Neutrophil (primary cell): ENCODE data around the gene NELL1.

ENCODE experiments used
- H3K27ac ChIP-seq: fragments of 200-600 bp; sonication (generic); 2 replicates; pipeline ENCODE4 v1.5.1; 2016; ENCODE audit warnings: mild to moderate bottlenecking, moderate library complexity
- H3K27me3 ChIP-seq: fragments of 200-600 bp; sonication (generic); 2 replicates; pipeline ENCODE4 v1.6.0; 2016; ENCODE audit warnings: mild to moderate bottlenecking
- H3K36me3 ChIP-seq: fragments of 200-600 bp; sonication (generic); 2 replicates; pipeline ENCODE4 v1.5.1; 2017
- H3K4me1 ChIP-seq, 2 experiments: fragments of 200-600 bp in 1 of 2; sonication (generic) in 1 of 2; 1 replicate in 1 of 2; 2 replicates in 1 of 2; pipeline versions ENCODE4 v1.5.1 to v1.6.1; 2013 to 2016; ENCODE audit warnings: low read depth in 1 of 2, low read length in 1 of 2, mild to moderate bottlenecking in 1 of 2, moderate library complexity in 1 of 2; ENCODE audit not compliant: control insufficient read depth in 1 of 2, insufficient read depth in 1 of 2
- H3K4me3 ChIP-seq, 2 experiments: fragments of 200-600 bp in 1 of 2; sonication (generic) in 1 of 2; 1 replicate in 1 of 2; 2 replicates in 1 of 2; pipeline ENCODE4 v1.5.1; 2013 to 2016; ENCODE audit warnings: low read depth in 1 of 2, low read length in 1 of 2, mild to moderate bottlenecking in 1 of 2, moderate library complexity in 1 of 2
- H3K9me3 ChIP-seq: fragments of 200-600 bp; sonication (generic); 2 replicates; pipeline ENCODE4 v1.5.1; 2016
- CTCF ChIP-seq: fragments of 200-600 bp; sonication (generic); IDR thresholded peaks from 2 replicates; pipeline ENCODE4 v1.5.1; 2016; ENCODE audit warnings: antibody characterized with exemption

The NELL1 gene

GRCh38 chr11:21148376-21148775 is 479.0 kb downstream of the NELL1 start:
- no peaks in the 10 kb centered on the region for H3K9me3 ChIP-seq

GRCh38 chr11:21160140-21160539 is 490.8 kb downstream of the NELL1 start:
- Histone ChIP-seq H3K27ac (no peak overlapping the region), H3K9me3 (no peaks in the 10 kb centered on the region), H3K36me3 (no peaks in the 10 kb centered on the region), H3K27me3 (no peaks in the 10 kb centered on the region), H3K4me3 (no peak overlapping the region), H3K4me1 (no peaks in the 10 kb centered on the region)
- no peak for TF ChIP-seq CTCF

More at GRCh38 chr11:21148376-21148775, 479.0 kb downstream of the NELL1 start:
- no peaks in the 10 kb centered on the region for H3K36me3 ChIP-seq
- TF ChIP-seq CTCF = no peak
- H3K4me1 ChIP-seq = no peaks in the 10 kb centered on the region
- H3K4me3 ChIP-seq = no peak overlapping the region
- H3K27ac ChIP-seq = no peak overlapping the region
- no peaks in the 10 kb centered on the region for H3K27me3 ChIP-seq

- Histone ChIP-seq H3K4me1 (no peaks in the 10 kb centered on the region), H3K27me3 (no peaks in the 10 kb centered on the region), H3K36me3 (no peaks in the 10 kb centered on the region), H3K4me3 (no peak overlapping the region), H3K27ac (no peak overlapping the region), H3K9me3 (no peaks in the 10 kb centered on the region)
- TF ChIP-seq CTCF = no peak
Measured at GRCh38 chr11:21169639-21170038, 500.3 kb downstream of the NELL1 start.

- Histone ChIP-seq H3K4me1 (no peaks in the 10 kb centered on the region), H3K4me3 (no peak overlapping the region), H3K9me3 (no peaks in the 10 kb centered on the region), H3K36me3 (no peaks in the 10 kb centered on the region), H3K27me3 (no peaks in the 10 kb centered on the region), H3K27ac (no peak overlapping the region)
- TF ChIP-seq CTCF = no peak
Measured at GRCh38 chr11:21173476-21173875, 504.1 kb downstream of the NELL1 start.

GRCh38 chr11:21174781-21175180 is 505.4 kb downstream of the NELL1 start:
- Histone ChIP-seq H3K9me3 (no peaks in the 10 kb centered on the region), H3K27ac (no peak overlapping the region), H3K4me3 (no peak overlapping the region), H3K4me1 (no peaks in the 10 kb centered on the region), H3K36me3 (no peaks in the 10 kb centered on the region), H3K27me3 (no peaks in the 10 kb centered on the region)
- no peak for TF ChIP-seq CTCF

GRCh38 chr11:21177379-21177778 is 508.0 kb downstream of the NELL1 start:
- H3K4me1 ChIP-seq = no peaks in the 10 kb centered on the region
- H3K36me3 ChIP-seq = no peaks in the 10 kb centered on the region
- H3K27ac ChIP-seq = no peak overlapping the region
- no peak overlapping the region for H3K4me3 ChIP-seq
- TF ChIP-seq CTCF = no peak
- H3K27me3 ChIP-seq = no peaks in the 10 kb centered on the region
- no peaks in the 10 kb centered on the region for H3K9me3 ChIP-seq
